T47D (cell line): Measurements from ENCODE around the gene LNX2.
"Not testable (repeated sequence)": the region's sequence is repeated elsewhere in the genome, so short reads cannot be mapped to it uniquely, and the experiment has no call there.

Experiments
- DNase-seq, 2 experiments: peaks; one replicate each; pipeline versions ENCODE4 v3.0.0 to v3.0.0-alpha.2; 2011 to 2012; ENCODE audit warnings: low read depth in 1 of 2, low spot score in 1 of 2
- JUND ChIP-seq: IDR thresholded peaks from 2 replicates; pipeline ENCODE4 v1.6.1; 2012; ENCODE audit warnings: low read depth
- in situ Hi-C: cut with HindIII; loops from 2 replicates; pipeline ENCODE4 v1.10.0; 2016; ENCODE audit warnings: low sequenced_read_pairs, low pct_unique_long_range_greater_than_20kb

LNX2 gene

DNA sequence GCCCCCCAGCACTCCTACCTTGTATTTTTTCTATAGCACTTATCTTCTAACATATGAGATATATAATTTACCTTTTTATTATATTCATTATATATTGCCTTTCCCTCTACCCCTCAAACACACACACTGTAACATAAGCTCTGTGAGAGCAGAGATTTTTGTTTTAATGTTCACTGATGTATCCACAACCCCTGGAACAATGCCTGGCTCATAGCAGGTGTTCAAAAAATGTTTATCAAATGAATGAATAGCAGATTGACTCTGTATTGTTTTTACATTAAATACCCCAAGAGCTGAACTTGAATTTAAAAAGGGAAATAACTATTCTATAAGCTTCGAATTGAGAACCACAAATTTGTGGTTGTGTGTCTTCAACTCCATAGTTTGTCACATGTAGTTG is 12.3 kb upstream of the LNX2 start:
- no peak for DNase-seq
- in situ Hi-C loops = no loop called here
- no peak for TF ChIP-seq JUND

GRCh38 chr13:27632214-27632613 is 11.9 kb upstream of the LNX2 start:
- in situ Hi-C loops = no loop called here
- no peak for TF ChIP-seq JUND
- DNase-seq = no peak

DNA sequence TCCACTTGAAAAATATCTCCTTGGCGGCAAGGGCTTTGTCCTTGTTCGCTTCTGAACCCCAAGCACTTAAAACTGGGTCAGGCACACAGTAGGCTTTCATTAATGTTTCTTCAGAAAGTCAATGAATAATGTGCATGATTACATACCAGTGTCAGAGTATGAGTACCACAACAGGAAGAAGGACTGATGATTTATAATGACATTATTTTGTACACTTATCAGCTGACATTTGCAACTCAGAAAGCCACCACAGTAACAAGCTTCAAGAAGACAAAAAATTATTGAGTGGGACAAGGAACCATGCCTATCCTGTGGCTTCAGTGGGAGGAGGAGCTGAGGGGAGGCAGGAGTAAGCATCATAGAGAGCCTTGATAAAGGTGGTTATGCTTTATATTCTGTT is 11.3 kb upstream of the LNX2 start:
- DNase-seq = no peak
- TF ChIP-seq JUND = no peak
- in situ Hi-C loops = no loop called here

DNA sequence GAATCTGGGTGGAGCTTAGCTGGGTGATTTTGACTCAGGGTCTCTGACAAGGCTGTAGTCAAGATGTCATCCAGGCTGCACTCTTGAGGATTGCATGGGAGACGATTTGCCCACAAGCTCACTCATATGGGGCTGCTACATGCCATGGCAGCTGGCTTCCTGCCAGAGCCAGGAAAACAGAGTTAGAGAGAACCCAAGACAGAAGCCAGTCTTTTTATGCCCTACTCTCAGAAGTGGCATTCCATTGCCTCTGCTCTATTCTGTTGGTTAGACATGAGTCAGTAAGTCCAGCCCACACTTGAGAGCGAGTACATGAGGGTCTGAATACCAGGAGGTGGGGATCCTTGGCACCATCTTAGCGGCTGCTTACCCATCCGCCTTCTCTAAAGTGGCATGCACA is 10.8 kb upstream of the LNX2 start:
- no peak for TF ChIP-seq JUND
- no peak for DNase-seq
- in situ Hi-C loops = no loop called here

GRCh38 chr13:27628766-27629165 is 8.4 kb upstream of the LNX2 start:
- DNase-seq, in situ Hi-C loops: not testable (repeated sequence)

DNA sequence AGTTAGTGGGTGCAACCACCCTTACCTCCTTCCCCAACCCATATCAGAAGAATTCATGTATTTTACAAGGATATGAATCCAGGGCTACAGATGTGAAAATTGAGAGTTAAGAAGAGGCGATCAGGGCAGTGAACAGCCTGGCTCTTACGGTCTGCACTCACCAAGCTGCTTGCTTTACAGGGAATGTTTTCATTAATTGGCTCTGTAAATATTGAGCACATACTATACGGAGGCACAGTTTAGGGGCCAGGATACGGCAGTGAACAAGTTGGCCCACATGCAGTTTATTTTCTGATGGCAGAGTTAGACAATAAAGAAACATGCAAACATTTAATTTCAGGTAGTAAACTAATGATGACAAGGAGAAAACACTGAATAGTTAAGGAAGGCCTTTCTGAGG is 7.8 kb upstream of the LNX2 start:
- no peak for TF ChIP-seq JUND
- peak in 1 of 2 experiments; percentile 10 for DNase-seq
- in situ Hi-C loops = no loop called here

- in situ Hi-C loops = no loop called here
- DNase-seq = no peak
- no peak for TF ChIP-seq JUND
Observed at GRCh38 chr13:27627380-27627779, 7.1 kb upstream of the LNX2 start.

DNA sequence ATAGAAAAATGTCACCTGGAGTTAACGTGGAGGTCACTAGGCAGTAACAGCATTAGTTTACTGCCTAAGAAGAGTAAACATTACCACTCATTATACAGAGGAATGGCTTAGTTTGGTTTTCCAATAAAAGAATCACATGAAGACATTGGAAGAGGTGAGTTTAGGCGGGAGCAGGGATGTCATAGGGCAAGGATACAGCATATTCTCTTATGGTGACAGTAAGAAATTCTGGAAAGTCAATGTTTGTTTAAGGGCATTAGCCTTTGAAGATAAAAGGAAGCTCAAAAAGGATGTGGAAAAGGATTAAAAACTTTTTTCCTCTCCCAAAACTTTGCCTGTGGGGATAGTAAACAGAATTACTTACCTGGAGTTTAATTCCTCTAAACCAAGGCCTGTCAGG is 5.5 kb upstream of the LNX2 start:
- in situ Hi-C loops = no loop called here
- TF ChIP-seq JUND = no peak
- no peak for DNase-seq

DNA sequence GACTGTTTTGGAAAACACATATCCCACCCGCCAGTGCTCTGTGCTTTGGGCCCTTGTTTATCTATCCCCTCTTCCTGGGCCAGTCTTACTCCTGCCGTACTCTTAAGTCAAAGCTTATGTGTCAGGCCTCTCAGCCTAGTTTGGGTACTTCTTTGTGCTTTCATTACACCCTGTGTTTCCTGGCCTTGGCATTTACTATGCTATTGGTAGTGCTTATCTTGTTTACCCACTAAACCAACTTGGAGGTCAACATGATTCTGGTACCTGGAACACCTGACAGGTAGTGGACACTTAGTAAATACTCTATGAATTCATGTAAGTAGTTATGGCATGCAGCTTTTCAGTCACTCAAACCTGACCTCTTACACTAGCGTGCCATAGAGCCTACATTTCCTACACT is 3.7 kb upstream of the LNX2 start:
- no peak for TF ChIP-seq JUND
- DNase-seq = no peak
- in situ Hi-C loops = no loop called here

DNA sequence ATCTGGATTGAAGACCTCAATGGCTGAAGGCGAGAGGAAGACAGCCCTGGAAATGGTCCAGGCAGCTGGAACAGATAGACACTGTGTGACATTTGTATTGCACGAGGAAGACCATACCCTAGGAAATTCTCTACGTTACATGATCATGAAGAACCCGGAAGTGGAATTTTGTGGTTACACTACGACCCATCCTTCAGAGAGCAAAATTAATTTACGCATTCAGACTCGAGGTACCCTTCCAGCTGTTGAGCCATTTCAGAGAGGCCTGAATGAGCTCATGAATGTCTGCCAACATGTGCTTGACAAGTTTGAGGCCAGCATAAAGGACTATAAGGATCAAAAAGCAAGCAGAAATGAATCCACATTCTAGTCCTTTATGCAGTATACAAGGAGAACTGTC is 2.6 kb upstream of the LNX2 start:
- no peak for TF ChIP-seq JUND
- no peak for DNase-seq
- in situ Hi-C loops = no loop called here

DNA sequence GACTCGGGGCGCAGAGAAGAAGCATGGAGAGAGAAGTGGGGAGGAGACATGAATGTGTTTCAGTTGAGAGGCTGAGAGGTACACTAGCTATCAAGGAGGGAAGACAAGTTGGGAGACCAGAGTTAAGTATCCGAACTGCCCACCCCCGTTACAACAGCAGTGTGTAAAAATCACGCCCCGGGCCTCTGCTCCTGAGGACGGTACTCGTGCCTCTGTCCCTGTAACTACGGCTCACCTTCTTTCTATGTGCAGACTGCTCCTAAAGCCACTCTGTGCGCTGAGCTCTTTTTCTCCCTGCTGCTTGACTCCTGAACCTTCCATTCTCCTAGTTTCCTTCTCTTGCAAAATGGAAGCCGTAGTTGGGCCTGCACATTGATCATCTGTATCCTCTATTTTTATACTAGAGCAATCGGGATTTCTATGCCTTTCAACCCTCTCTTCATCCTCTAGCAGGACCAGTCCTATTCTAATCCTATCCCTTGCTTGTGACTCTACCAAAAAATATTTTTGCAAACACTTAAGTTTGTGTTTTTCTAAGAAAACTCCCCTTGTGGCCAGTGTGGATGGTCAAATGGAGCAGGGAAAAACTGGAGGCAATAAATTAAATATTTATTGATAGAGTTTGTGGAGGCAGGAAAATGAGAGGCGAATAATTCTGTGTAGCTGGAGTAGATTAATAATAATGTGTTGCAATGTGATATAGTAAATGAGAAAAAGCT is 1.9 kb upstream of the LNX2 start:
- TF ChIP-seq JUND = no peak
- no peak for DNase-seq
- in situ Hi-C loops = no loop called here

GRCh38 chr13:27621366-27622101 is 1.2 kb upstream of the LNX2 start, which contains the start of gene POLR1D:
Gene POLR1D (plus strand): TSS chr13:27621892. CDS start chr13:27621984, 92 bp downstream.
- in situ Hi-C loops = no loop called here
- peak; percentile 42 to 87 for DNase-seq
- TF ChIP-seq JUND = peak; percentile 40; the same call in 1 of the 2 replicates

- no peak for TF ChIP-seq JUND
- in situ Hi-C loops = no loop called here
- DNase-seq = no peak
Observed at GRCh38 chr13:27621116-27621365, 712 bp upstream of the LNX2 start.
